Progenitor cell of endocrine pancreas (in vitro differentiated cells): Measurements from ENCODE around the gene OR10P1. TPM values are rescaled to one million over a fixed set of nuclear protein-coding genes. Genes with fewer than 3 reads are reported as not detected.
A peak's percentile ranks its signal among the peaks of the same experiment; 100 is the strongest.

ENCODE experiments used
- DNase-seq: peaks from one replicate; pipeline ENCODE4 v3.0.0; 2021; ENCODE audit warnings: low spot score; ENCODE audit not compliant: unreplicated experiment
- H3K27ac Mint-ChIP-seq: 2 replicates; pipeline ENCODE4 v1.8.0; 2021; ENCODE audit warnings: mild to moderate bottlenecking, moderate library complexity, mixed read lengths
- H3K27me3 Mint-ChIP-seq: 2 replicates; pipeline ENCODE4 v1.8.0; 2021; ENCODE audit warnings: mixed read lengths
- H3K36me3 Mint-ChIP-seq: 2 replicates; pipeline ENCODE4 v1.8.0; 2022; ENCODE audit warnings: mixed read lengths; ENCODE audit not compliant: insufficient read depth
- H3K4me1 Mint-ChIP-seq: 2 replicates; pipeline ENCODE4 v1.8.0; 2021; ENCODE audit warnings: low read depth, mixed read lengths
- H3K4me3 Mint-ChIP-seq: 2 replicates; pipeline ENCODE4 v1.8.0; 2021; ENCODE audit warnings: low read depth, mild to moderate bottlenecking, moderate library complexity, mixed read lengths
- H3K9me3 Mint-ChIP-seq: 2 replicates; pipeline ENCODE4 v1.8.0; 2021; ENCODE audit warnings: low read depth, mixed read lengths
- total RNA-seq: library from RNA; stranded (reverse); gene quantifications from 2 replicates; pipeline ENCODE4 v1.2.1, GENCODE V29; 2021
- TF ChIP-seq, protein P1 (sequence below): fragments of 200-600 bp; sonication (generic); IDR thresholded peaks from one replicate; pipeline ENCODE4 v1.5.0; 2021; ENCODE audit warnings: antibody characterized with exemption, mild to moderate bottlenecking; ENCODE audit not compliant: unreplicated experiment

Gene OR10P1
- total RNA-seq, 1 donor from 2014 or later = not detected

DNA sequence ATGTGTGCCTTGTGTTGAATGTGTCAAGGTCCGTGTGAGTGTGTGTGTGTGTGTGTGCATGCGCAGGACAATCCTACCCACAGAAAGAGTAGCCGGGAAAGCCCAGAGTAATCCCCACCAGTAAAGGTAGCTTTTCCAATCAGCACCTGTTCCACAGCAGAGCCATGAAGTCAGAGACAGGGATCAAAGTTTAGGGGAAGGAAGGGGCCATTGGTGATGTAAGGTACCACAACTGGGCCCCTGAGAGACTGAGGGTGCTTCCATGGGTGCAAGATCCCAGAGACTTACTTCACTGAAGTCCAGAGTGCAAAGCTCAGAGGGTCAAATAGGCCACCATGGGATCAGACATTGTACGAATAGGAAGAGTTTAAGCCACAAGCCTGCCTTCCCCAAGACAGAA, 20.5 kb downstream of the OR10P1 start:
- no peak for DNase-seq
- no peaks in the 10 kb centered on the region for H3K4me1 Mint-ChIP-seq
- no peaks in the 10 kb centered on the region for H3K9me3 Mint-ChIP-seq
- peaks cover 24% of the 10 kb centered on the region for H3K27me3 Mint-ChIP-seq
- no peaks in the 10 kb centered on the region for H3K36me3 Mint-ChIP-seq
- TF ChIP-seq, protein P1, sequence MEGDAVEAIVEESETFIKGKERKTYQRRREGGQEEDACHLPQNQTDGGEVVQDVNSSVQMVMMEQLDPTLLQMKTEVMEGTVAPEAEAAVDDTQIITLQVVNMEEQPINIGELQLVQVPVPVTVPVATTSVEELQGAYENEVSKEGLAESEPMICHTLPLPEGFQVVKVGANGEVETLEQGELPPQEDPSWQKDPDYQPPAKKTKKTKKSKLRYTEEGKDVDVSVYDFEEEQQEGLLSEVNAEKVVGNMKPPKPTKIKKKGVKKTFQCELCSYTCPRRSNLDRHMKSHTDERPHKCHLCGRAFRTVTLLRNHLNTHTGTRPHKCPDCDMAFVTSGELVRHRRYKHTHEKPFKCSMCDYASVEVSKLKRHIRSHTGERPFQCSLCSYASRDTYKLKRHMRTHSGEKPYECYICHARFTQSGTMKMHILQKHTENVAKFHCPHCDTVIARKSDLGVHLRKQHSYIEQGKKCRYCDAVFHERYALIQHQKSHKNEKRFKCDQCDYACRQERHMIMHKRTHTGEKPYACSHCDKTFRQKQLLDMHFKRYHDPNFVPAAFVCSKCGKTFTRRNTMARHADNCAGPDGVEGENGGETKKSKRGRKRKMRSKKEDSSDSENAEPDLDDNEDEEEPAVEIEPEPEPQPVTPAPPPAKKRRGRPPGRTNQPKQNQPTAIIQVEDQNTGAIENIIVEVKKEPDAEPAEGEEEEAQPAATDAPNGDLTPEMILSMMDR = no peak
- H3K27ac Mint-ChIP-seq = no peak overlapping the region
- no peak overlapping the region for H3K4me3 Mint-ChIP-seq

DNA sequence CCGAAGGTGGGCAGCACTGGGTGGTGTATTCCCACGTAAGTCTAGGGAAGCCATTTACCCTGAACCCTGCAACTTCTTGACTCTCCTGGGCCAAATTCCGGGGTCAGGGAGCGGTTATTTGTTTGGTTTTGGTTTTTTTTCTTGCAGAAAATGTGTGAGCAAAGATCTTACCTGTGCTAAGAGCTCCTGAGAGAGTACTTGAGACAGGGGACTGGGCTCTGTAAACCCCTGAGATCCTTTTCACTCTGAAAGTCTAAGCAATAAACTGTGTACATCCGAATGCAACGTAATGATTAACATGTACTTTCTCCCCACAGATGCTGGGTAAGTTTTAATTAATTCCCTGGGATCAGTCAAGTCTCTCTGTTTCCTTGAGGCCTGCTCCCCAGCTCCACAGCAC, 21.5 kb downstream of the OR10P1 start:
- TF ChIP-seq, protein P1 = no peak
- Mint-ChIP-seq H3K27ac (no peak overlapping the region), H3K4me1 (no peaks in the 10 kb centered on the region), H3K36me3 (no peaks in the 10 kb centered on the region), H3K27me3 (peaks cover 24% of the 10 kb centered on the region), H3K4me3 (no peak overlapping the region), H3K9me3 (no peaks in the 10 kb centered on the region)
- DNase-seq = no peak

DNA sequence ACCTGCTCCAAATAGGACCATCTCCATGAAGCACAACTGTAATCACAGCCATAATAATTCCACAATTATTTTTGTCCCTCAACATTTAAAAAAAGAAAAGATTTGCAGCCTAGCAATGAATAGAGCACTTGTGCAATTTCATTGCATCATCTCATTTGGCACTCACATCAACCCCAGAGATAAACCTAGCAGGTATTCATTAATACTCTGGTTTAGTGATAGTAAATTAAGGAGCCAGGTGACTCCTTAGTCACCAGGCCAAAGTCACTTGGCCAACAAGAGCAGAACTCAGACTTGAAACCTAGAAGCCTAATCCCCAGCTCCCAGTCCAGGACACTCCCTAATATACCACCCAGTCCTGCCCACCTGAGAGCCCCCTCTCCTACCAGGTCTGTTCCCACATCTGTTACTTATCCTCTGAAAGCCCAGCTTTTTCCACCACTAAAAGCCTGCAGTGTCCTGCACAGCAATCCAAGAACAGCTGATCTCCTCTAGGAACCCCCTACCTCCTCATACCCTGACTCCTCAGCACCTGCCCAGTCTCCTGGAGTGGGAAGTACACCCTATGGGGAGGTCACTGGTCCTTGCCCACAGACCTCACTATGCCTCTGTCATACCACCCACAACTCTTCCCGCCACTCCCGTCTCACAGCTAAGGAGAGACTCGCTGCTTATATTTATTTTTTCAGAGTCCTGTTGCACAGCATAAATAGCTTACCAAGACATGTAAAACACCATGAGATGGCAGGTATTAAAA, 22.1 kb downstream of the OR10P1 start:
- H3K27me3 Mint-ChIP-seq = peaks cover 24% of the 10 kb centered on the region
- no peak for DNase-seq

DNA sequence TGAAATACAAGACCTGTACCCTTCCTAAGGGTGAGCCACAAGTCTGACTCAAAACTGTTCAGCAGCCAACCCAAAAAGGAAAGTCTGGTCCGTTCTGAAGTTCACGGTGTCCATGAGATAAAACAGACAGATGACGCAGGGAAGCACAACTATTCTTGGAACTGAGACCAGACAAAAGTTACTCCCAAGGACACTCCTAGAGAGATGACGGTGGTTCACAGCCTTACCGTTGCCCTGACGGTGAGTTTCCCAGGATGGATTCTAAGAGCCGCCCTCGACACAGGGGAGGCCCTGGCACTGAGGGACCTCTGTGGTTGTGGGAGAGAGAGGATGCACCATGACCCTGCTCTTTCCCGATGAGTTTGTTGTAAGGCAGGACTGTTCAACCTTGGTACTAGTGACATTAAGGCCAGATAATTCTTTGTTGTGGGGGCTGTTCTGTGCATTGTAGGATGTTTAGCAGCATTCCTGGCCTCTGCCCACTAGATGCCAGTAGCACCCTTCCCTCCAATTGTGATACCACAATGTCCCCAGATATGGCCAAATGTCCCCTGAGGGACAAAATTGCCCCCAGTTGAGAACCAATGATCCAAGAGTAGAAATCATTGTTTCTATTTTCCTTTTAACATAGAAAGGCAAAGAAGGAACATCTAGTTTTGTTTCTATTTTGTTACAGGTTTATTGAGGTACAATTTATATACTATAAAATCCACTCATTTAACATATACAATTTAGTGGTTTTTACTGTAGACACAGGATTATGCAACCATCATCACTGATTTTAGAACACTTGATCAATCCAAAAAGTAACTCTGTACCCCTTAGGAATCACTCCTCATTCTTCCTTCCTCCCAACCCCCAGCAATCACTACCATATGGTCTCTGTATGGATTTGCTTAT, 23.0 kb downstream of the OR10P1 start:
- peaks cover 24% of the 10 kb centered on the region for H3K27me3 Mint-ChIP-seq
- TF ChIP-seq, protein P1 = peak; percentile 22
- no peaks in the 10 kb centered on the region for H3K4me1 Mint-ChIP-seq
- H3K36me3 Mint-ChIP-seq = no peaks in the 10 kb centered on the region
- H3K4me3 Mint-ChIP-seq = no peak overlapping the region
- no peak for DNase-seq
- H3K27ac Mint-ChIP-seq = no peak overlapping the region
- no peaks in the 10 kb centered on the region for H3K9me3 Mint-ChIP-seq

More for the DNA sequence above, 22.1 kb downstream of the OR10P1 start:
- Mint-ChIP-seq H3K36me3 (no peaks in the 10 kb centered on the region), H3K4me1 (no peaks in the 10 kb centered on the region), H3K9me3 (no peaks in the 10 kb centered on the region), H3K27ac (peak overlapping the region; percentile 25), H3K4me3 (no peak overlapping the region)
- TF ChIP-seq, protein P1 = no peak

DNA sequence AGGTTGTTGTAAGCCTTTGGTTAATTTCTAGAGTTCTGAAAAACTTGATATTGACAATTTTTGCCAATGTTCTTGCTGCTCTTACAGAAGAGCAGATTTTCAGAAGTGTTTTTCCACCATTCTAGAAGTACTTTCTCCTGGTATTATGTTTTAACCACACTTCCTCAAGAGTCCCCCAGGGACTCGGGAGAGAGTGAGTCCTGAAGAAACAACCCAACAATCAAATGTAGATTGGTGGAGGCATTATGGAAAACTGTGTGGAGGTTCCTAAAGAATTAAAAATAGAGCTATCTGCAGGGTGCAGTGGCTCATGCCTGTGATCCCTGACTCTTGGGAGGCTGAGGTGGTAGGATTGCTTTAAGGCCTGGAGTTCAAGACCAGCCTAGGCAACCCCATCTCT, 26.7 kb downstream of the OR10P1 start:
- TF ChIP-seq, protein P1 = no peak
- DNase-seq = no peak
- Mint-ChIP-seq H3K36me3 (no peaks in the 10 kb centered on the region), H3K27ac (no peak overlapping the region), H3K27me3 (peaks cover 10% of the 10 kb centered on the region), H3K4me1 (no peaks in the 10 kb centered on the region), H3K9me3 (no peaks in the 10 kb centered on the region), H3K4me3 (no peak overlapping the region)
